ENCODE results near the gene HMGXB3. TPM values are rescaled to one million over a fixed set of nuclear protein-coding genes. Genes with fewer than 3 reads are reported as not detected.

HMGXB3 gene
- total RNA-seq, 1 experiment from 2014 or later = 26.9 TPM

- no peak overlapping the region for H3K4ac ChIP-seq (ENCODE audit: low read depth, low read length)
- H3K56ac ChIP-seq (ENCODE audit: insufficient read length, low read depth, low read length) = no peak overlapping the region
- no peak overlapping the region for H2BK120ac ChIP-seq (ENCODE audit: low read depth, low read length, poor library complexity, severe bottlenecking)
- H3K18ac ChIP-seq (ENCODE audit: insufficient read length, low read depth, low read length) = no peak overlapping the region
- H2BK20ac ChIP-seq (ENCODE audit: low read depth, low read length, poor library complexity, severe bottlenecking) = no peak overlapping the region
- H3K4me1 ChIP-seq (ENCODE audit: insufficient read depth, low read length) = peaks cover 2% of the 10 kb centered on the region; the same call in 1 of the 2 replicates
- H3K23ac ChIP-seq (ENCODE audit: insufficient read length, low read depth, low read length) = no peak overlapping the region
- no CpG with 5 or more reads among the region's 5 CpGs for WGBS (ENCODE audit: extremely low coverage, insufficient read length, low lambda C conversion rate)
- H2AK5ac ChIP-seq (ENCODE audit: insufficient read length, low read length) = no peak overlapping the region
- Mint-ChIP-seq H3K4me3 (no peak overlapping the region), H3K36me3 (ENCODE audit: insufficient read depth in 1 of 3, low read depth in 3 of 3) (peaks cover 0 to 2% (median 0%) of the 10 kb centered on the region in 3 experiments; a peak in 1 of 7 replicates), H3K9me3 (no peaks in the 10 kb centered on the region), H3K4me1 (peaks cover 13 to 16% of the 10 kb centered on the region in 2 experiments), H3K27ac (no peak overlapping the region), H3K27me3 (ENCODE audit: low read depth) (peaks cover 9% of the 10 kb centered on the region)
- TF ChIP-seq, protein P1, sequence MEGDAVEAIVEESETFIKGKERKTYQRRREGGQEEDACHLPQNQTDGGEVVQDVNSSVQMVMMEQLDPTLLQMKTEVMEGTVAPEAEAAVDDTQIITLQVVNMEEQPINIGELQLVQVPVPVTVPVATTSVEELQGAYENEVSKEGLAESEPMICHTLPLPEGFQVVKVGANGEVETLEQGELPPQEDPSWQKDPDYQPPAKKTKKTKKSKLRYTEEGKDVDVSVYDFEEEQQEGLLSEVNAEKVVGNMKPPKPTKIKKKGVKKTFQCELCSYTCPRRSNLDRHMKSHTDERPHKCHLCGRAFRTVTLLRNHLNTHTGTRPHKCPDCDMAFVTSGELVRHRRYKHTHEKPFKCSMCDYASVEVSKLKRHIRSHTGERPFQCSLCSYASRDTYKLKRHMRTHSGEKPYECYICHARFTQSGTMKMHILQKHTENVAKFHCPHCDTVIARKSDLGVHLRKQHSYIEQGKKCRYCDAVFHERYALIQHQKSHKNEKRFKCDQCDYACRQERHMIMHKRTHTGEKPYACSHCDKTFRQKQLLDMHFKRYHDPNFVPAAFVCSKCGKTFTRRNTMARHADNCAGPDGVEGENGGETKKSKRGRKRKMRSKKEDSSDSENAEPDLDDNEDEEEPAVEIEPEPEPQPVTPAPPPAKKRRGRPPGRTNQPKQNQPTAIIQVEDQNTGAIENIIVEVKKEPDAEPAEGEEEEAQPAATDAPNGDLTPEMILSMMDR (conservative IDR thresholded peaks at IDR 0.05) = no peak
- no peaks in the 10 kb centered on the region; the same call in 1 of the 2 replicates for H3K27me3 ChIP-seq (ENCODE audit: insufficient read depth, low read length)
- no peaks in the 10 kb centered on the region for H3K79me1 ChIP-seq (ENCODE audit: insufficient read depth, low read depth, low read length, poor library complexity, severe bottlenecking)
- H4K91ac ChIP-seq (ENCODE audit: insufficient read length, low read depth, low read length) = no peak overlapping the region
- H3K14ac ChIP-seq (ENCODE audit: insufficient read depth, low read length) = no peak overlapping the region
- no peak for DNase-seq
- no peak overlapping the region for H2BK15ac ChIP-seq (ENCODE audit: low read depth, low read length)
- H3K79me2 ChIP-seq (ENCODE audit: insufficient read depth, low read length) = no peaks in the 10 kb centered on the region
- no peak overlapping the region for H2BK12ac ChIP-seq (ENCODE audit: insufficient read length, low read depth, low read length)
- no peaks in the 10 kb centered on the region for H3K9me3 ChIP-seq (ENCODE audit: control insufficient read depth, low read depth, low read length)
- no peak overlapping the region for H4K5ac ChIP-seq (ENCODE audit: insufficient read length, low read depth, low read length)
- no peak overlapping the region for H3K9ac ChIP-seq (ENCODE audit: extremely low read depth, insufficient read length, low read length)
- H4K8ac ChIP-seq (replicated peaks; ENCODE audit: insufficient read length, low read depth, low read length) = no peak overlapping the region
- no peak overlapping the region for H3T11ph ChIP-seq (ENCODE audit: low read length)
- H3K4me2 ChIP-seq (ENCODE audit: insufficient read depth, insufficient read length, low read length) = no peak overlapping the region
- H4K20me1 ChIP-seq (ENCODE audit: control insufficient read depth, insufficient read depth, insufficient read length) = no peaks in the 10 kb centered on the region
- no peak overlapping the region for H2BK5ac ChIP-seq (ENCODE audit: insufficient read length, low read length)
- H3K23me2 ChIP-seq (ENCODE audit: insufficient read length, low read depth, low read length, poor library complexity, severe bottlenecking) = peaks cover 5% of the 10 kb centered on the region
- H2AFZ ChIP-seq (ENCODE audit: low read length) = no peak overlapping the region
- no peak overlapping the region for H3K27ac ChIP-seq (ENCODE audit: insufficient read length, low read depth, low read length)
Measured at GRCh38 chr5:149962601-149963300, 37.8 kb upstream of the HMGXB3 start.

All from H9 (cell line).